HepG2 (cell line): ENCODE results near the gene CNOT2.

Experiments used
- PTBP1 ChIP-seq: fragments of 200-400 bp; formaldehyde crosslinking; IDR thresholded peaks from 2 replicates; pipeline ENCODE4 v1.6.1; 2018; ENCODE audit warnings: low read length, low read depth; ENCODE audit not compliant: poor library complexity, severe bottlenecking
- U2AF1 ChIP-seq: fragments of 200-400 bp; formaldehyde crosslinking; optimal IDR thresholded peaks from 2 replicates; pipeline ENCODE3; 2017; ENCODE audit warnings: mild to moderate bottlenecking, low read depth, low read length
- TF ChIP-seq, protein P1 (sequence below): IDR thresholded peaks from 2 replicates; pipeline ENCODE4 v1.6.1; 2012; ENCODE audit warnings: low read length, improper control_type of control experiment
- TF ChIP-seq, protein P2 (sequence below): sonication (generic); formaldehyde crosslinking; IDR thresholded peaks from 2 replicates; pipeline ENCODE4 v1.5.0; 2020; ENCODE audit warnings: mild to moderate bottlenecking, missing genetic modification reagents, moderate library complexity

DNA sequence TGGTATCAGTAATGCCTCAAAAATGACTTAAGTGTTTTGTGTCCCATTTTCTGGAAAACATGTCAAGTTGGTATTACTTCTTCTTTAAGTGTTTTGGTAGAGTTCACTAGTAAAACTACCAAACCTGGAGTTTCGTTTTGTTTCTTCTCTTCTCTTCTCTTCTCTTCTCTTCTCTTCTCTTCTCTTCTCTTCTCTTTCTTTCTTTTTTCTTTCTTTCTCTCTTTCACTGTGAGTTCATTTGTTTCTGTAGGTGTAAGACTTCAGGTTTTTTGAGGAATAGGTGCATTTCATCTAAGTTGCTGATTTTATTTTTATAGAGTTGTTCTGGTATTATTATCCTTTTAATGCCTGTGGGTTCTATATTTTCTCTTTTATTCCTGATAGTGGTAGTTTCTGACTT, 21.9 kb downstream of the CNOT2 start:
- TF ChIP-seq U2AF1 (no peak), PTBP1 (no peak)
- TF ChIP-seq, protein P1, sequence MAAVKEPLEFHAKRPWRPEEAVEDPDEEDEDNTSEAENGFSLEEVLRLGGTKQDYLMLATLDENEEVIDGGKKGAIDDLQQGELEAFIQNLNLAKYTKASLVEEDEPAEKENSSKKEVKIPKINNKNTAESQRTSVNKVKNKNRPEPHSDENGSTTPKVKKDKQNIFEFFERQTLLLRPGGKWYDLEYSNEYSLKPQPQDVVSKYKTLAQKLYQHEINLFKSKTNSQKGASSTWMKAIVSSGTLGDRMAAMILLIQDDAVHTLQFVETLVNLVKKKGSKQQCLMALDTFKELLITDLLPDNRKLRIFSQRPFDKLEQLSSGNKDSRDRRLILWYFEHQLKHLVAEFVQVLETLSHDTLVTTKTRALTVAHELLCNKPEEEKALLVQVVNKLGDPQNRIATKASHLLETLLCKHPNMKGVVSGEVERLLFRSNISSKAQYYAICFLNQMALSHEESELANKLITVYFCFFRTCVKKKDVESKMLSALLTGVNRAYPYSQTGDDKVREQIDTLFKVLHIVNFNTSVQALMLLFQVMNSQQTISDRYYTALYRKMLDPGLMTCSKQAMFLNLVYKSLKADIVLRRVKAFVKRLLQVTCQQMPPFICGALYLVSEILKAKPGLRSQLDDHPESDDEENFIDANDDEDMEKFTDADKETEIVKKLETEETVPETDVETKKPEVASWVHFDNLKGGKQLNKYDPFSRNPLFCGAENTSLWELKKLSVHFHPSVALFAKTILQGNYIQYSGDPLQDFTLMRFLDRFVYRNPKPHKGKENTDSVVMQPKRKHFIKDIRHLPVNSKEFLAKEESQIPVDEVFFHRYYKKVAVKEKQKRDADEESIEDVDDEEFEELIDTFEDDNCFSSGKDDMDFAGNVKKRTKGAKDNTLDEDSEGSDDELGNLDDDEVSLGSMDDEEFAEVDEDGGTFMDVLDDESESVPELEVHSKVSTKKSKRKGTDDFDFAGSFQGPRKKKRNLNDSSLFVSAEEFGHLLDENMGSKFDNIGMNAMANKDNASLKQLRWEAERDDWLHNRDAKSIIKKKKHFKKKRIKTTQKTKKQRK = no peak
- TF ChIP-seq, protein P2, sequence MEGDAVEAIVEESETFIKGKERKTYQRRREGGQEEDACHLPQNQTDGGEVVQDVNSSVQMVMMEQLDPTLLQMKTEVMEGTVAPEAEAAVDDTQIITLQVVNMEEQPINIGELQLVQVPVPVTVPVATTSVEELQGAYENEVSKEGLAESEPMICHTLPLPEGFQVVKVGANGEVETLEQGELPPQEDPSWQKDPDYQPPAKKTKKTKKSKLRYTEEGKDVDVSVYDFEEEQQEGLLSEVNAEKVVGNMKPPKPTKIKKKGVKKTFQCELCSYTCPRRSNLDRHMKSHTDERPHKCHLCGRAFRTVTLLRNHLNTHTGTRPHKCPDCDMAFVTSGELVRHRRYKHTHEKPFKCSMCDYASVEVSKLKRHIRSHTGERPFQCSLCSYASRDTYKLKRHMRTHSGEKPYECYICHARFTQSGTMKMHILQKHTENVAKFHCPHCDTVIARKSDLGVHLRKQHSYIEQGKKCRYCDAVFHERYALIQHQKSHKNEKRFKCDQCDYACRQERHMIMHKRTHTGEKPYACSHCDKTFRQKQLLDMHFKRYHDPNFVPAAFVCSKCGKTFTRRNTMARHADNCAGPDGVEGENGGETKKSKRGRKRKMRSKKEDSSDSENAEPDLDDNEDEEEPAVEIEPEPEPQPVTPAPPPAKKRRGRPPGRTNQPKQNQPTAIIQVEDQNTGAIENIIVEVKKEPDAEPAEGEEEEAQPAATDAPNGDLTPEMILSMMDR = no peak
